SK-MEL-5 (cell line): Measurements from ENCODE around the gene GLT8D1. TPM values are rescaled to one million over a fixed set of nuclear protein-coding genes. Genes with fewer than 3 reads are reported as not detected.

ENCODE experiments used
- DNase-seq: peaks from one replicate; pipeline ENCODE4 v3.0.0-alpha.2; 2016; ENCODE audit warnings: low read depth, low spot score
- in situ Hi-C: cut with HindIII; loops from 2 replicates; pipeline ENCODE4 v1.10.0; 2016; ENCODE audit warnings: low sequenced_read_pairs, high pct_unique_total_duplicates, low pct_unique_long_range_greater_than_20kb
- total RNA-seq: library from RNA; depleted of rRNA; stranded (reverse); fragments of >200 nt; shearing (Covaris generic); gene quantifications from 2 replicates; pipeline ENCODE4 v1.2.3, GENCODE V29; 2014

The GLT8D1 gene
- total RNA-seq, 1 experiment from 2014 or later, result 82.0 TPM

DNA sequence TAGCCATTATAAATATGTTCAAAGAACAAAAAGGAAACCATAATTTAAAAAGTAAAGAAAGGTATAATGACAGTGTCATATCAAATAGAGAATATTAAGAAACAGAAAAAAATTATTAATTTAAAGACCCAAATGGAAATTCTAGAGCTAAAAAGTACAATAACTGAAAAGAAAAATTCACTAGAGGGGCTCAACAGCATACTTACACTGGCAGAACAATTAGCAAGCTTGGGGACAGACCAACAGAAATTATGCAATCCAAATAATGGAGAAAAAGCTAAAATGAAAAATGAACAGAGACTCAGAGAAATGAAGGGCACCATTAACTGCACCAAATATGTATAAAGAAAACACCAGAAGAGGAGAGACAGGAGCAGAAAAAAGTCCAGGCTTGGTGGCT is 14.0 kb upstream of the GLT8D1 start:
- in situ Hi-C loops, result no loop called here
- DNase-seq, result no peak

DNA sequence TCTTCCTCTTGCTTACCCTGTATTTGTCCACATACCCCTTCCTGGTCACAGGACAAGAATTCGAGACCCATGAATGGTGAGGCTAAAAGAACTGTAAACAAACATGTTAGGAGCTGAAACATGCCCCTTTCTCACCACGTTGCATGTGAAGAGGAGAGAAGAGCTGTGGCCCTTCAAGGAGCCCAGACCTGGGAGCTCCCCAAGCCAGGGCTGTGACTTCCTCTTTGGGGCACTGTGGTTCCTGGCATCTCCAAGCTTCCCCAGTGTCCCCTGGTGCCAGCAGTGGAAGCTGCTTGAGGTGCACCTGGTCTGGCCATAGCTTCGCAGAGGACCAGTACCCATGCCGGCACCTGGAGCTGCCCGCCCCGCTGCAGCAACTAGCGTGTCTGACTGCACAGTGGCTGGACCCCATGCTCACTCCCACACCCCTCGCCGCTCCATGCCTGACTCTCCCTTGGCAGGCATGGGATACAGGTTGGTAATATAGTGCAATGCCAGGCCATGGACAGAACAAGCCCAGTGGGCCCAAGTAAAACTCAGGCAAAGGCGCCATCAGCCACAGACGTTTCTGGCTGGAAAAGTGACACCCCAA is 10.2 kb upstream of the GLT8D1 start:
- in situ Hi-C loops, result no loop called here
- no peak for DNase-seq

DNA sequence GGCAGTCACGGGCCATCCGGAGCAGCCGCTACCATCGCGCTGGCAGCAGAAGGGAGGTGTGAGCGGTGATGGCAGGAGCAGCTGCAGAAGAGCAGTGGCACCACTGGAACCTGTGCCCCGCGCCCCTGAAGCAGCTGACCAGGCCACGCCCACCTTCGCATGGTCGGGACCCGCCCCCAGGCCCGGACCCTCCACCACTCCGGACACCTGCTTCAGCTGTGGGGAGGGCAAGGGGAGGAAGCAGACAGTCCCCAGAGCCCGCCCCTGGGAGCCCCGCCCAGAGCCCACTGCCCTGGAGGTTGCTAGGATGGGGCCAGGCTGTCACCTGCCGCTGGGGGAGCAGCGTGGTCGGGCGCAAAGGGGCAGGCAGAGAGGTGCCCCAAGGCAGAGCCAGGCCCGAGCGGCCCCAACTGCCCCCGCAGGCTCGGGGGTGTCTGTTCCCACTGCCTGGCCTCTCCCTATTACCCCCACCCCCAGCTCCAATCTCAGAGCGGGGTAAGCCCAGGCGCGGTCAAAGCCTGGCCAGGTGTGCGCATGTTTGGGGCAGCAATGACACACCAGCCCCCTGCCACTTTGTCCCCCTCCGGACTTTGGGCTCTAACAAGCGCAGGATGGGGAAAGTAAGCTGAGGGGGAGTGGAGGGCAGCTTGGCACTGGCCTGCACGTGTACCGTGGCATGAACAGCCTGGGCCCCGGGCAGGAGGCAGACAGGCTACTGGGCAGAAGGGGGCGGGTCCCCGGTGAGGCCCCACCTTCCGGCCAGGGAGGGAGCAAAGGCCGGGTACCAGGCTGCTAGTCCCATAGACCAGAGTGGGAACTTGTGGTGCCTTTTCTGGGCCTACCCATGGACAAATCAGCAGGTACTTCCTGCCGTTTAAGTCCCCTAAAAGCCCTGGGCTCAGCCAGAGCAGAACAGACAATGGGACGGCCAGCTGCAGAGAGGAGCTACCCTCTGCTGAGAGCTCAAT is 9.0 kb upstream of the GLT8D1 start:
- no peak for DNase-seq
- in situ Hi-C loops, result no loop called here

DNA sequence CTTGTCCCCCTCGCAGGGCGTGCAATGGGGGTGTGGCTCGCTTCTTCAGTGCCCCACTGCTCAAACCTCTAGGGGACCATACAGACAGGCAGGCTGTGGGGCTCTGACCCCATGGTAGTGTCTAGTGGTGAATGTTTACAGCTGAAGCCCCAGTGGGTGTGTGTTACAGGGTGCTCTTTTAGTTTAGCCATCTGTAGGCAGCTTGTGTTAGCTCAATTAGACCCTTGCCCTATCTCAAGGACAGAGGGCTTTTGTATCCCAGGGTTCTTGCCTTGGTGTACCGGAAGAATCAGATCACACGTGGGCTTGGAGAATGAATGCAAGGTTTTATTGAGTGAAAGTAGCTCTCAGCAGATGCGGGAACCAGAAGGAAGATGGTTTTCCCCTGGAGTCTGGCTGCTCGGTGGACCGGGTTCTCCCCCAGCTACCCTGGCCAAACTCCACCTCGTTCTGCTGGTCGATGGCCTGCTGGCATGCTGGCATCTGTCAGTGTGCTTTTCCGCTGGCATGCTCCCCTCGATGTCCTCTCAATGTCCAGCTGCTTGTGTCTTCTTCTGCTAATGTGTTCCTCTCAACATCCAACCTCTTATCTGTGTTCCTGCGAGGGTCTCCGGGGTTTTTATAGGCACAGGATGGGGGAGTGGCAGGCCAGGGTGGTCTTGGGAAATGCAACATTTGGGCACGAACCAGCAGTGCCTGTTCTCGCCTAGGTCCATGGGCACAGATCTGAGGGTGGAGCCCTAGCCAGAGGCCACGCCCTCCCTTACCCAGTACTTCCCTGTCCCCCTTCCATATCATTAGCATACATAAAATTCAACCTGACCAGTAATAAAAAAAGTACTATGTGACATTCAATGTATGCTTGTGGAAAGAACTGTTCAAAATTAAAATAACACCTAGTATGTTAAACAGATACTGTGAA is 7.0 kb upstream of the GLT8D1 start:
- peak; percentile 98 for DNase-seq
- in situ Hi-C loops, result no loop called here

DNA sequence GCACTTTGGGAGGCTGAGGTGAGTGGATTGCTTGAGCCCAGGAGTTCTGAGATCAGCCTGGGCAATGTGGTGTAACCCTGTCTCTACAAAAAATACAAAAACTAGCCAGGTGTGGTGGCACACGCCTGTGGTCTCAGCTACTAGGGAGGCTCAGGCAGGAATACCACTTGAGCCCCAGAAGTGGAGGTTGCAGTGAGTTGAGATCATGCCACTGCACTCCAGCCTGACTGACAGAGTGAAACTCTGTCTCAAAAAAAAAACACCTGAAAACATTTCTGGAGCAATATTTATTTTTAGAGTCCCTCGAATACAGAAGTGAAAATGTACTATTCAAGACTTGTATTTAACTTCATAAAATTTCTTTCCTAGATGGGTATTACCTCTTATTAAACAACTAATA is 4.9 kb upstream of the GLT8D1 start:
- in situ Hi-C loops, result no loop called here
- no peak for DNase-seq

DNA sequence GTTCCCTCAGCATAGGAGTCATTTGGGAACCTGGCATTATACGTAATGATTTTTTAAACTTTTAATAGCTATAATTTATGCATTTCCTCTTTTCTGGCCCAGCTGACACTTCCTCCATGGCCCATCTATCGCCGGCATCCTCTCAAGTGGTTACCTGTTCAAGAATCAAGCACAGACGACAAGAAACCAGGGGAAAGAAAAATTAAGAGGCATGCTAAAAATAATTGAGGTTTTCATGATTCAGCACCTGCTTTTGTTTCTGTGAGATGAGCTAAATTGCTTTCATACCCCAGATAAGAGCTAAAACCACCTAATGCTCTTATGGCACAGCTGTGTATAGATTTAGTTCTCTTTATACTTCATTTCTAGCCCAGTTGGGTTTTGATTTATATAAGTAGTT is 2.0 kb upstream of the GLT8D1 start:
- no peak for DNase-seq
- in situ Hi-C loops, result no loop called here

DNA sequence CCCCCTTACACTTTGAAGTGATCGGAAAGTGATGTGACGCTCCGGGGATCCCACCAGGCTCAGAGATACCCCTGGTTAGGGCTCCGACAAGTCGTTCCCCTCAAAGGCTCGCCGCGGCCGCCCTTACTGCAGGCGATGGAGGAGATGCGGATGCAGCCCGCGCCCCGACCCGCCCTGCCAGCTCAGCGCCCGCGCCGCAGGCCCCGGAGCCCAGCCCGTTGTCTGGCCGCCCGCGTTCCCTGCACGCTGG is 228 bp downstream of the GLT8D1 start:
- in situ Hi-C loops, result no loop called here
- no peak for DNase-seq

DNA sequence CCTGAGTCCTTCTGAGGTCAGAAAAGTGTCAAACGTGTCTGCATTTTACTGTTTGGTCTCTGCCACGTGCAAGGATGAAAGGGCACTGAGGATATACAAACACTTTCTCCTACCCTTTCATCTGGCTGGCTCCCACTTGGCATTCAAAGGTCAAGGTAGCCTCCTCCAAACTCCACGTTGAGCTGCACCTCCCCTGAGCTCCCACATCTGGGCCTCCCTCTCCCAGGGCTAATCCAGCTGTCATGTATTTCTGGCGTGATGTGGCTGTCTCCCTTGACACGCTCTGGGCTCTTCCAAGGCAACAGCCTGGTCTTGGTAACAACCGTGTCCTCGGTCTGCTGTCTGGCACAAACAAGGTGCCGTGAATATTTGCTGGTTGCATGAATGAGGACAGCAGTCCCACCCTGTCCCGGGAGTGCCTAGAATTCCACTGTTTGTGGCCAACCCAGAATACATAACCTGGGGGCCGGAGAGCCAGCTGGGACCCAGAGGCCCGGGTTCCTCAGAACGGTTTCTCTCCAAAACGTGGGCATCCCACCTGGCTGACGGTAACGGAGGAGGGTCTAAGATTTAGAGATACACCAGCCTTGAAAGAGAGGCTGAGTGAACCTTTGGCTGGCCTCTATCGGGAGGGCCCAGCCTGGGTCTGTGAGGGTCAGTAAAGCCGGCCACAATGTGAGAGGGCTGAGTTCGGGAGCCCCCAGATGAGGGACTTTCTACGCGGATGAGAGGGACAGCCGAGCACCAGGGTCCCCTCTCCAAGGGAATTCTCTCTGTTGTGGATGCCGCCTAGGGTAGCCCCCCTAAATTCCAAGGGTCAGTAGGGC is 767 bp downstream of the GLT8D1 start:
- in situ Hi-C loops, result no loop called here
- no peak for DNase-seq

DNA sequence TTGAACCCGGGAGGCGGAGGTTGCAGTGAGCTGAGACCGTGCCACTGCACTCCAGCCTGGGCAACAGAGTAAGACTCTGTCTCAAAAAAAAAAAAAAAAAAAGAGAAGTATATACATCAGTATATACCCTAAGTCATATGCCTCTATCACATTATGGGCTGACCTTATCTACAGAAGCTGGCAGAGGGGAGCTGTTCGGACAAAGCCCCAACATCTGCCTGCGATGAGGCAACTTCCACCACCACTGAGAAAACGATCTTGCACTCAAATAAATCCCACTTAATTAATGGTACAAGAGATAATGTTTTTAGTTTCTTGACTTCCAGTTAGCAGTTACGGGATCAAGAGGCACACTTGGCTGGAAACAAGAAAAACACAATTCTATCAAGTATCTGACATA is 2.2 kb downstream of the GLT8D1 start:
- in situ Hi-C loops, result no loop called here

DNA sequence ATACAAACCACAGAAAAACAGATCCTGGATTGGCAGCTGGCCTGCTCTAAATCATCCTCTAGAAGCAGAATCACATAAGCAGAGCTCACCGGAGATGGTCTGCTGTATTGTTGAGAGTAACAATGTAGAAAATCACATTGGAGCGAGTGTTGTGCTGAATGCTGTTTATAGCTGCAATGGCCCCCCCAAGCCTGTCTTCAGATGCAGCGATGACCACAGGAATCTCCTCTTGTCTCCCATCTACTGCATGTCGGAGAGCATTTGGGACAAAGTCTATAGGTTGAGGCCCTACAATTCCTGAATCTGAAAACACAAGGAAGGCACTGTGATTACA is 8.0 kb downstream of the GLT8D1 start:
- no peak for DNase-seq
- in situ Hi-C loops, result no loop called here

More for the DNA sequence above, 2.2 kb downstream of the GLT8D1 start:
- no peak for DNase-seq

DNA sequence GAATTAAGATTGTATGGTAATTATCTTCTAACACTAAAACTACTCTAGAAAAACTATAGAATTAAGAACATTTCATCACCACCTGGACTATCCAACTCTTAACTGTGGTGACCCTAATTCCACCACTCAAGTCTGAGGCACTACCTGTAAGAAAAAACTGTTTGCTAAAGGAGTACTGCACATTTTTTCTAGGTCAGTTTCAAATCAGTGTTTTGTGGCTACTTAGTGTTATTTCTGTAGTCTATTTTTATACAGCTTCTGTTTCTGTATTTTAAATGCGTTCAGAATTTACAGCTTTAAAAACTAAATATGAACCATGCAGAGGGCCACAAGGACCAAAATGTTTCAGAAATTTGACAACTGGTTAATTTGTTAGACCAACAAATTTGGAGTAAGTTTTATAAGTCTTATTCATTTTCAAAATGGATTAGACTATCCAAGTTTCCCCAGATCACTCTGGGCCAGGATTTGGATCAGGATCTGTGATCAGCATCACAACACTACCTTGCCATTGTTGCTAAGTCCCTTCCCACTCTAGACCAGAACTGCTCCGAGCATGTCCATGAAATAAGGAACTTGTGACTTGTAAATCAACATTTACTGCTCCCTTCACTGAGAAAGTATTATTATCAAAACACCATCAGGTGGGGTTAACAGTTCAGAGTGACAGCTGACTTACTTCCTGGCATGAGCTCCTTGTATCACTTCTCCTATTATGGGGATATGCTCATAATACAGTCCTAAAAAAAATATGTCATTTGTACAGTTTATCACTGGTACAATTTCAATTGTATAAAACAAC is 8.6 kb downstream of the GLT8D1 start:
- in situ Hi-C loops, result no loop called here

DNA sequence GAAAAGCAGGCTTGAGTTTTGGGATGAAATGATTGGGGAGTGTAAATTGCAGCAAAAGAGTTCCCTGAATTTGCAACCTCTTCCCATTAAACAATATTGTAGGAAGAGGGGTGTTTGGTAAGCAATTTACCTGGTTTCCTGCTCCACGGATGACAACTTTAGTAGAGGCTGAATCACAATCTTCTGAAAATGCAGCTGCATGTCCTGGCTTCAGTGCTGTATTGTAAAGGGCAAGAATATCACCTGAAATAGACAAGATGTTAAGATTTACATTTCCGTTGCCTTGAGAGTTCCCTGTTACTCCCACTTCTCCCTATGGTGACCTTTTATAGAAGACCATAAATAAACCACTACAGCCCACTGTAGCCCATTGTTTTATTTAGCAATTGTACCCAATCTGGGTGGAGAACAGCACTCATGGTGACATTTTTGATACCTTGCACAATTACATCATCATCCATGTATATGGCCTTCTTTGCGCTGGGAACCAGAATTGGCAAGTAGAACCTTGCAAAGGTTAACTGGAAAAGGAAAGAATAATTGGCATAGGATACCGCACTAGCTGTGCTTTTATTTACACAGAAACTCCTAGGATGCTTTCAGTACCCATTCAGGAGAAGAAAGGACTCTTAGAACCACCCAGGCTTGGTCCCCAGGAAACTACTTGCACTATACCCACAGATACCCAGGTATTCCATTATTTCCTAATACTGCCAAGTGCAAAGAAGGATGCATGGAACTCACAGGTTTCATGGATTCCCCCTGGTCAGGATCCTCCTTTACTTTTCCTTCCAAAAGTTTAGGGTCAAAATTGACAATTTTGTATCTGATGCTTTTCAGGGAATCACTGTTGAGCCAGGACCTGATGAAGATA is 9.6 kb downstream of the GLT8D1 start:
- in situ Hi-C loops, result no loop called here
- DNase-seq, result no peak

More for the DNA sequence above, 8.6 kb downstream of the GLT8D1 start:
- no peak for DNase-seq

DNA sequence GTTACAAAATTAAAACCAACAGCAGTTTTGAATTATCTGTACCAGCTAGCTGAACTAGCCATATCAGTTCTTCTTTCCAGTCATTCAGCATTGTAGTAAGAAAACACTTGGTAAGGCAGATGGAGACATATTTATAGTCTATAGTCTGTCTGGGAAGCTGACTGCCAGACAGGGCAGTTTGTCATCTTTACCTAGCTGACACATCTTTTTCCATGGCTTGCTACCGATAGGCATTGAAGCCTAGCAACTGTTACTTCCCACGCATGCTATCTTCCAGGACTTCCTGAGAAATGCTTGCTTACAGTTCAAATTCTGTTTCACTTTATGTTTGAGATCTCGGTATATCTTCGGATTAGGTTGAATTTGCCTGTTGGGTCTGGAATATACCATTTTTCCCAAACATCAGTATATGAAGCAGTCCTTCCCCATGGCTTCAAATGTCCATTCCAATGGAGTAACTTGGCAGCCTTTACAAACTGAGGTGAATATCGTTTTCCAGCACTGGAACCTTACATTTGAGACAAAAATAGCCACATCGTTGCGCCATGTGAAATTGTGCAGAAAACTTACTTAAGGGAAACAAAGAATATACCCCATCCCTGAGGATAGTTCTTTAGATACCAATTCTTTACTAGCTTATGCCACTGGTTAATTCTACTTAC is 10.9 kb downstream of the GLT8D1 start:
- DNase-seq, result no peak
- in situ Hi-C loops, result no loop called here

DNA sequence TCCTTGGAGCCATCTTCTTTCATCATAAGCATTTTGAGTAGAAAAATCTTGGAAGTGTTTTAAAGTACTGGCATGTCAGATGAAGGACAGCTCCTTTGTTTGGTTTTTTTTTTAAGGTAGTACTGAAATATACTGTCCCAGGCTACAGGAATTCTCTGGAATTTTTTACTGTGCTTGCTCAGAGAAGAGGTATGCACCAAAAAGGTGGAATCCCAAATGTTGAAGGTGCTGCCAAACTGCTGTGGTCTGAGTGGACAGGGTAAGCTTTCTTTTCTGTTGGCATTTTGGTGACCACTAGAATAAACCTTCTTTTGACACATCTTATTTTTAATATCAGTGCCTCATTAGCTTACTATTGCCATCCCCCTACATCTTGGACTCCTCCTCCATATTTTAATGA is 12.5 kb downstream of the GLT8D1 start:
- DNase-seq, result no peak
- in situ Hi-C loops, result no loop called here

DNA sequence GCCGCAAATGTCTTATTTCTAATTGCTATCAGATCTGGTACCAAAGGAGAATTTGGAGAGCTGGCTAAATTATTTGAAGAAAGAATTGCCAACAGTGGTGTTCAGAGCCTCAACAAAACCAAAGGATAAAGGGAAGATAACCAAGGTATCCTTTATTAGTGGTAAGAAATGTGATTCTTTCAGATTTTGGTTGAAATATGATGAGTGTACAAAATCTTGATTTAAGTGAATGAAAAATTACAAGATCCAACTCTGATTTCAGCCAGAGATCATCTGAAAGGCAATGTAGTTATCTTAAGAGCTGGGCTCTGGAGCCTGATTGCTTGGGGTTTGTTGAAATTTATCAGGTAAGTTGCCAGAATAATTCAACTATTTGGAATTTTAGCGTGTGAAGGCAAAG is 15.0 kb downstream of the GLT8D1 start:
- in situ Hi-C loops, result no loop called here
- DNase-seq, result no peak

DNA sequence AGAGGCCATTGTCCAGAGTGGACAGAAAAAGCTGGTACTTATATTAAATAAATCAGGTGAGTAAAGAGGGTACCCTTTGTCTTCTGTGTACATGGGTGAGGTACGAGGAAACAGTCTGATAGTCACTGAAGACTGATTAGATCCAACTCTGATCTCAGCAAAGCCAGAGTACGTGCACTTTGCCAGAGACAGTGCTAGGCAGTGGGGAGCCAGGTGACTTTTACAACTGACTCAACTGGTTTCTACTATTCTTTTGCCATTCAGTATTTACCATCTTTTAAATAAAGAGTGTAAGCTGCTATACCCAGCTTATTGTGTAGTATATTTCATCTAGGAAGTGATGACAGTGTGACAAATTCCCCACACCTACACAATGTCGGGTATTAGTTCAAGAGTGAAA is 16.4 kb downstream of the GLT8D1 start:
- no peak for DNase-seq
- in situ Hi-C loops, result no loop called here
